HT-29 (cell line): ENCODE results near the gene IDUA. TPM values are rescaled to one million over a fixed set of nuclear protein-coding genes. Genes with fewer than 3 reads are reported as not detected.

Experiments
- DNase-seq: peaks from one replicate; pipeline ENCODE4 v3.0.0-alpha.2; 2015; ENCODE audit warnings: low spot score
- total RNA-seq: library from RNA; depleted of rRNA; stranded (reverse); fragments of >200 nt; shearing (Covaris generic); gene quantifications from 2 replicates; pipeline ENCODE4 v1.2.3, GENCODE V29; 2014

Gene IDUA
- total RNA-seq, 1 experiment from 2014 or later: 53.5 TPM

DNA sequence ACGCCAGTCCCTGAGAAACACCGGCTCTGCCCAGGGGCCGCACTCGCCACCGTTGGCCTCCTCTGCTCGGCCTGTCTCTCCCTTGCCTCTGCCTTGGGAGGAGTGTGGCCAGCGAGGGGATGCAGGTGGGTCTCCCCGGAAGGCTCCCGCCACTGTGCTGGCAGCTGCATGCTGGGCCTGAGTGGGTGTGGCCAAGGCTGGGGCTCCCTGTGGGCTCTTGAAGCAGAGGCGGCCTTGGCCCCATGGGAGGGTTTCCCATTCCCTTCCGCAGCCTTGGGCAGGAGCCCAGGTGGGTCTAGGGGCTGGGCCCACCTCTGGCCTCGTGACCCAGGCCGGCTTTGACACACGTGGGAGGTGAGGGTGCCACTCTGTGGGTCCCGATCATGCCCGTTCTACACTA lies 43.7 kb downstream of the IDUA start:
- DNase-seq: peak; percentile 23

DNA sequence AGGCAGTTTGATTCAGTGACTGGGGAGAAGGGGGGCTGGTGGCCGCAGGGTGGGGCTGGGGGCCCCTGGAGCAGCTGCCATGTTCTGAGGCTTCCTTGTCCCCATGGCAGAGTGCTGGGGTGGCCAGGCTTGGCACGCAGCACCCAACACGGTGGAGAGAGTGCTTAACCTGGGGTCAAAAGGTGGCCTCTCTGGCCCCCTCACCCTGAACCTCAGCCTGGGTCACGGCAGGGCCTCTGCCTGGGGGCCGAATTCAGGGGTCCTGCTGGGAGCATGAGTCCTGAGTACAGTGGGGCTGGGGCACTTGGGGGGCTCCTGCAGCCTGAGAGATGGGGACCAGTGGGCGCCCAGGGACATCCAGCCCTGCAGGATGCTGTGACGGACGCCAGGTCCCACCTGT lies 44.5 kb downstream of the IDUA start:
- no peak for DNase-seq

DNA sequence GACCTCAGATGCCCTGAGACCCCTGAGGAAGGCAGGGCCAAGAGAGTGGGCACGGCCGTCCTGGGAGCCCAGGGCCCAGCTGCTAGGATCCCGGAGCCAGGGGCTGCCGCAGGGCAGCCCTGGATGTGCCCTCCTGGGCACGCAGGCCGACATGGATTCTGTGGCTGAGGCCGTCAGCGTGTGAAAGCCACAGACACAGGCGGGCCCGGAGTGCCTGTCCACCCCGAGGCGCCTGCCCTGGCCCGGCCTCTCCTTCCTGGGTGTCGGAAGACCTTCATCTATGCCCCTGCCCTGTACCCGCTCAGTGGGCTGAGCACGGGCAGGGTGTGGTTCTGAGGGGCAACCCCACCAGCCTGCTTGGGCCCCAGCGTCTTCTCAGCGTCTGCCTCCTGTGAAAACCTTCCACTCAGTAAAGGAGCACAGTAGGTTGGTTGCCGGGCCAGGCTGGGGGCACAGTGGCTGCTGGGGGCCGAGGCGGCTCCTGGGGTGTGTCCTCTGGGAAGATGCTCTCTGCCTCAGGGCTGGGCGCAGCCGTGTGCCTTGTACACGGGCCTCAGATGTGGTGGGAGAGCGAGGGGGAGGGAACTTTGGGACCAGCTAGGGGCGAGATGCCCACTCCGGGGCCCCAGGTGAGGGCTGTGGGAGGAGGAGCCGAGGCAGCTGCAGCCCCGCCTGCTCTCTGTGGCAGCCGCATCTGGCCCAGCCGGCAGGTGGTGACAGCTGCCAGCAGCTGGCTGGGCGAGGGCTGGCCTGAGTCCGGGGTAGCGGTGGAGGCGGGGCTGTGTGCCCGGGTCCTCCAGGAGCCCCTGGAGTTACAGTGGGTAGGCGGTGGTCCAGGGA lies 45.3 kb downstream of the IDUA start:
- peak; percentile 42 for DNase-seq

DNA sequence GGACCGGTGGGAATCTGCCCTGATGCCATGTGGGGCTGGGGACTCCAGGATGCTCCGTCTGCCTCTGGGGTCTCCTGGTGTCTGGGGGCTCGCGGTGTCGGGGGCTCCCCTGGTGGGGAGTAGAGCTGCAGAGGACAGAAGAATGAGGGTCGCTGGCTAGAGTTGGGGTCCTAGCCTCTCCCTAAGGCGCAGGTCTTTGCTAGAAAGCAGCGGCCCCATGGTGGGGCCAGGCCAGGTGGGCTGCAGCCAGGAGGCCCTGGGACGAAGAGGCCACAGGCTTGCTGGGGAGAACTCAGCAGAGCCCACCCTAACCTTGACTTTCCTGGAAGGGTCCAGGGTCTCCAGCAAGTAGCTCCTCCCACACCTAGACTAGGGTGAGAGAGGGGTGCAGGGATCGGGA lies 46.0 kb downstream of the IDUA start:
- no peak for DNase-seq

DNA sequence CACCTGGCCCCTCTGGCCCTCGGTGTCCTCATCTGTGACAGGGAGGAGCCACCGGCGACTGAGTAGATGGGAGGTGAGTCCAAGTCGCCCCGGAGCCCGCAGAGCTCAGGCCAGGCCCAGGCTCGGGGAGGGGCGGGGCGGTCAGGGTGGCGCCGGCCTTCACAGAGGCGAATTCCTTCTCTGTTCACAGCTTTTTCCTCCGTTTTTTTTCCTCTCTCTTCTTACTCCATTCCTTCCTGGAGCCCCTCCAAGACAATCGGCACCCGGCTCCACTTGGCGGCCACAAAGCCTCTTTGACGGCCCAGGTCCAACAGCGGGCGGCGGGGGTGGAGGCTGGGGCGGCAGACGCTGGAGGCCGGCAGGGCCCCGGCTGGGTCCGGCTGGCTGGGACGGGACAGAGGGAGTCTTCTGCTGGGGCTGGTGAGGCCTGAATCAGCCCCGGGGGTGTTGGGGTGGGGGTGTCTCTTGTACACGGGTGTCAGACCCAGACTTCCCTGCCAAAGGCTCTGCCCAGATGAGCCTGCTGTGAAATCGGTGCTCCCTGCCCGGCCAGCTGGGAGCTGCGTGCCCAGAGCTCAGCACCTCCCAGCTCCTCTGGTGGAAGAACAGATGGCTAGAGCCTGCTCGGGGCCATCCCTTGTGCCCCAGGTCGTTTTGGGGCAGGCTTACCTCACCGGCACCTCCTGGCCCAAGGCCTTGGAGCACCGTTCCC lies 47.2 kb downstream of the IDUA start:
- DNase-seq: peak; percentile 49

DNA sequence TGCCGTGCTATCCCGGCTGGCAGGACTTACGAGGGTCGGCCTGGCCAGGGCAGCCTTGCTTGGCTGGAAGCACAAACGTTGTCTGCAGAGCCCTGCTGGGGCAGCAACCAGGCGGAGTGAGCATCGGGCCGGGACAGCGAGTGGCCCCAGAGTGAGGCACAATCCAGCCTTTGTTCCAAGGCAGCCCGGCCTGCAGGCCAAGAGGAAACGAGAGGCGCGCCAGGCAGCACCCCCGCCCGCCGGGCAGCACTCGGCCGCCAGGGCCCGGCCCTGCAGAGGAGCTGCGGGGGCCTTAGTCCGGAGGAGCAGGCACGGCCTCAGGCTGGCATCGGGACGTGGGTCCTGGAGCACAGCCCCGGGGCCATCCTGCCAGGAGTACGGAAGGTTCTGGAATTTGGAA lies 48.7 kb downstream of the IDUA start:
- DNase-seq: peak; percentile 66

DNA sequence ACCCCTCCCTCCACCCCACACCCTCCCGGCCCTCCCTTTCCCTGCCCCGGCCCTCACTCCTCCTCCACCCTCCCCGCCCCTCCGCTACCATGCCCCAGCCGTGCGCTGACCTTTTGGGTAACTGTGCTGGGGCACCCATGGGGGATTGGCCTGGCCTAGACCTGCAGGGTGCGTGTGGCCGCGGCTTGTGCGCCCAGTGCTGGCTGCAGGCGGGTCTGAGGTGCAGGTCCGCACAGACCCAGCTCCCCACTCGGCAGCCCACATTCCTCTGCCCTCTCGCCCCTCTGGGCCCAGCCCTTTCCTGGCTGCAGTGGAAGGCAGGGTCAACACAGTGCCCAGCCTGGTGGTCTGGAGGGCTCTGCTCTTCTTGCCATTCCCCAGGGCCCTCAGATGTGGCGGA lies 49.3 kb downstream of the IDUA start:
- no peak for DNase-seq

DNA sequence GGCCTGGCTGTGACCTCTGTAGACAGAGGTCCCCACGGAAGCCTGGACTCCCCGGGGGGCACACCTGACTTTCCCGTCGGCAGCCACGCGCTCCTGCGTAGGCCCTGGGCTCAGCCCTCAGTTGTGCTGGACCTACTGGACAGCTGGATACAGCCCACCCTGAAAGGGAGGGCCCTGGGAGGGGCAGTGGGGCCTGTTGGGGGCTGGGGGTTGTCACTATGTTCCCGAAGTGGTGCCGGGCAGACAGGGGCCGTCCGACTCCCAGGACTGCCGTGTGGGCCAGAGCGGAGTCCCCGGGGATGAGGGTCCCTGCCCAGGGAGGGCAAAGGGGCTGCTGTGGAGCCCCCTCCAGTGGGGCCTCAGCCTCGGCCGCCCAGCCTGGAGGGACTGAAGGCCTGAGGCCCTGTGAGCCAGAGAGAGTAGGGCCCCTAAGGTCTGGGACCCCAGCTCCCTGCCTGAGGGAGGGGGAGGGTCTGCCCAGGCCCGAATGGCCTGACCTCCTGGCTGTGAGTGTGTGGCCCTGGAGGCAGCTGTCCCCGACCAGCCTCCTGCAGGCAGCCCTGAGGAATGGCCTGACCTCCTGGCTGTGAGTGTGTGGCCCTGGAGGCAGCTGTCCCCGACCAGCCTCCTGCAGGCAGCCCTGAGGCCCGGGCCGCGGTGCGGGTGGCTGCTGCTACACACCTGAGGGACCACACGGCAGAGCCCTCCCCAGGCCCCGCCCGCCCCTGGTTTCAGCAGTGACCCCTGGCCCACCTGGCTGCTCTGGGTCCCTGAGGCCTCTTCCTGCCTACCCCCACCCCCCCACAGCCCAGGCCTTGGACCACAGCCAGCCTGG lies 50.3 kb downstream of the IDUA start:
- DNase-seq: no peak

DNA sequence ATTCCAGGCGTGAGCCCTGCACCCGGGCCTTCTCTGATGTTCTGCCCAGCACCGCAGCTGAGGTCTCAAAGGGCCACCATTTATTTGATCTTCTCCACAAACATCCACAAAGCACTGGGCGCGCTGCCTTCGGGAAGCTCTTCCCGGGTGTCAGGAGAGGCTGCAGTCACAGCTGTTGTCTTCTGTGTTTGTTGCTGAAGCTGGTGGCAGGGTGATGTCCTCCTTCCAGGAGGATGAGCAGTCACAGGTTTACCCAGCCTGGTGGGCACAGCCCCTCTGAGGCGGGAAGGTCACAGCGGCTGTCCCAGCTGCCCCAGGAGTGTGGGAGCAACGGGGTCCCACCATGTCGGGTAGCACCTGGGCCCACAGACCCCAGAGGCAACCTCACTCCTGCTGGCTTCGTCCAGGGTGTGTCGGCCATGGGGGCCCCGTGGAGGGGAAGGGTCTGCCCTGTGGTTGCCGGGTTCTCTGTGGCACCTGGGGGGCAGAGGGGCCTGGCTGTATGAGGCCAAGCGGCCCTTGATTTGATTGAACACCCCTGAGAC lies 52.2 kb downstream of the IDUA start:
- no peak for DNase-seq

DNA sequence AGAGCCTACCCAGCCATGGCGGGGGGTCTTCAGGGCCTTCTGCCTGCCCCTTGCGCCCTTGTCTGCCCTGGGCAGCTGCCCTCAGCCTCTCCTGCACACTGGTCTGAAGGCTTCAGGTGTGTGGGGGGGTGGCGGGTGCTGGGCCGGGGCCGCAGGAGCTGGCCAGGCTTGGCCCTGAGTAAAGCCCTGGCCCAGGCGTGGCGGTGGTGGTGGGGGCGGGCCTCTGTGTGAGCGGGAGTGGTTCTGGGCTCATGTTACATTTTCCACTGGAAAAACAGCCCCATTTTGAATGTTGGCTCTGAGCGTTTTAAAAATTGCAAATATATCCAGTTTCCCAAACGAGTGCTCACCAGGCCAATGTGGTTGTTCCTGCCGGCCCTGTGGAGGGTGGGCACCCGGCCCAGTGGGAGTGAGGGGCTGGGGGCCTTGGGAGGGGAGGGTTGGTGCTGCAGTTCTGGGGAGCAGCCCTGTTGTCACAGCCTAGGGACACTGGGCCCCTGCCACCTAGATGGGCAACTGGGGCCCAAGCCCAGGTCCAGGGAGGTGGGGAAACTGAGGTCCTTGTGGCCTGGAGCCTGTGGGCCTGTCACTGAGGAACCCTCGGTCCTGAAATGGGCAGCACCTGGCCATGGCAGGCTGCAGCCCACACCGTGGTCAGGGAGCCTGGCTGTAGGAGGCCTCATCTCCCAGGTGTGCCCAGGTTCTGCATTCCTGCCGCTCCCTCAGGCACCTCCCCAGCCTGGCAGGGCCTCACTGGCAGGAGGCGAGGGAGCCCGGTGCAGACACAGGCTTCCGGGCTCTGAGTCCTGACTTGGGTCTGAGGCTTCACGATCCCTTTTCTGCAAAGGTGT lies 52.9 kb downstream of the IDUA start:
- DNase-seq: peak; percentile 57

DNA sequence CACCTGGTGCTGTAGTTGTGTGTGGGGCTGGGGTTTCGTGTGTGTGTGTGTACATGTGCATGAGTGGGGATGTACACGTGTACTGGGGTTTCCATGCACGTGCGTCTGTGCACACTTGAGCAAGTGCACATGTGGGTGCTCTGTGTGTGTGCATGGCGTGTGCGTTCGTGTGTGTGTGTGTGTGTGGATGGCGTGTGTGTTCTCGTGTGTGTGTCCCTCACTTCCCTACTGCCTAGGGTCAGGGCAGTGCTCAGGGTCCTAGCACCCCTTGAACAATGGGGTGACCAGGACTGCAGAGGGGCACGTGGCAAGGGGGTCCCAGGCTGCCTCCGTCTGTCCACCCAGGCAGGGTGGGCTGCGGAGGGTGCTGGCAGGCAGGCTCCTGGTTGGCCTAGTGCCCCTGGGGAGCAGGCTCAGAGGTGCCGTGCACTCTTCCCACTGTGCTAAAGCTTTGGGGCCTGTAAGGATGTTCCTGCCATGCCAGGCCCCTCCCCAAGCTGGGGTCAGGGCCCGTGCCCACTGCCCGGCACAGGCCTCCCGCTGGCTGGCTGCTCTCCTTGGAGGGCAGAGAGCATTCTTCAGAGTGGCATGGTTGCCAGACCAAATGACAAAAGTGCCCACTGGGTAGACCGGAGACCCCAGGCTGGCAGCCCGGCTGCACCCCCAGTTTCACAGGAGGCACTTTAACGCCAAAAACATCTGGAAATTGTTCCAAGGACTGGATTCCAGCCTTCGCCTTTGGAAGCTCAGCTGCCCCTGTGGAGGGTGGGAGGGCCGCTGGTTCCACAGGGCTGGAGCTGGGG lies 53.7 kb downstream of the IDUA start:
- DNase-seq: no peak

DNA sequence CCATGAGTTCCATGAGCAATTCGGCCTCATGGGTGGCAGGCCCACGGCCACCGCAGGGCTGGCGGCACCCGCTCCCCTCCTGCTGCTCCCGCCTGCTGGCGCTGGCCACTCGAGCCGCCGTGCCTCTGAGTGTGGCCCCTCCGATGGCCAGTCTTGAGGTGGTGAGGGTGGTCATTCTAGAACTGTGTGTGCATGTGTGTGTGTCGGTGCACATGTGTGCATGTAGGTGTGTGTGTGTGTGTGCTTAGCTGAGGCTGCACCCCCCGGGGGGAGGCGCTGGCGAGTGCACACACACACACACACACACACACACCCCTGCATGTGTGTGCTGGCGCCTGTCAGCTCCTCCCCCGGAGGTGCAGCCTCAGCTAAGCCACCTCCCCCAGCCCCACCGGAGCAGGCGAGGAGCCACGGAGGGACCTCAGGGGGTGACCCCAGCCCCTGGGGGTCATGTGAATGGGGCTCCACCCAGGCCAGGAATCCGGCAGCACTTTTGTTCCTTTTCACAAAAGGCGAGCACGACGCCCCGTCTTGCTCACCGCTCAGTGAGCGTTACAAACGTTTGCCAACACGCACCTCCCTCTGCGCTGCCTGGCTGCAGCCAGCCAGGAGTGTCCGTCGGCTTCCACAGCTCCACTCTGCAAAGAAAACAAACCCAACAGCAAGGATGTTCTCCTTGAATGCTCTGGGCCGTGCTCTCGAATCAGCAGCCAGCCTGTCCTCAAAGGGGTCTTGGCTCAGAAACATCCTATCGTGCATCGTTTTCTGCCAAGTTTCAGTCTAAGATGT lies 54.5 kb downstream of the IDUA start:
- DNase-seq: peak; percentile 51

DNA sequence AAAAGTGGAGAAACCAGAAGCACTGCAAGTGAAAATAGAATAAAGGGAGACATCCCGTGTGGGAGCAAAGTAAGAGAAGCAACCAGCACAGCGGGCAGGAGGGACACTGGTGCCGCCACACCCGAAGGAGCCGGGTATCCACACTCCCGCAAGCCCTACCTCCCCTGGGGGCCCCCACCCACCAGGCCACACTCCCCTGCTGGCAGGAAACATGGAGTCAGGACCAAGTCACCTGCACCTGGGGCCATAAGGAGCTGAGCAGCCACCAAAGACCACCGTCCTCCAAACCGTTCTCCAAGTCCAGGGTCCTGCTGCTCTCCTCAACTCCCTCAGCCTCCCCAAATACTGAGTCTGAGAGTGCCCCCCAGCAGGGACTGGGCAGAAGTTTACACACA lies 55.1 kb downstream of the IDUA start:
- DNase-seq: no peak

DNA sequence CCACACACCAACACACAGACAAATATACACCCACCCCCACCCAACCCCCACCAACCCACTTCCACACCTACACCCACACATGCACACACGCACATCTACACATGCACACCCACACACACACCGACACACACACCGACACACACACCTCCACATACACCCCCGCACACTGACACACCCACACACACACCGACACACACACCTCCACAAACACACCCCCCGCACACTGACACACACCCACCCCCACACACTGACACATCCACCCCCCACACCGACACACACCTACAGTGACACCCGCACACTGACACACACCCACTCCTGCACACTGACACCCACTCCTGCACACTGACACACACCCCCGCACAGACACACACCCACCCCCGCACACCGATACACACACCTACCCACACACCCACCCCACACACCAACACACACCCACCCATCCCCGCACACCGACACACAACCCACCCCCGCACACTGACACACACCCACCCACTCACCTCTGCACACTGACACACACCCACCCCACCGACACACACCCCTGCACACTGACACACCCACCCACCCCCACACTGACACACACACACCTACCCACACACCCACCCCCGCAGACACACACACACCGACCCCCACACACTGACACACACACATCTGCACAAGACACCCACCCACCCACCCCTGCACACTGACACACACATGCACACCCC lies 55.7 kb downstream of the IDUA start:
- no peak for DNase-seq

DNA sequence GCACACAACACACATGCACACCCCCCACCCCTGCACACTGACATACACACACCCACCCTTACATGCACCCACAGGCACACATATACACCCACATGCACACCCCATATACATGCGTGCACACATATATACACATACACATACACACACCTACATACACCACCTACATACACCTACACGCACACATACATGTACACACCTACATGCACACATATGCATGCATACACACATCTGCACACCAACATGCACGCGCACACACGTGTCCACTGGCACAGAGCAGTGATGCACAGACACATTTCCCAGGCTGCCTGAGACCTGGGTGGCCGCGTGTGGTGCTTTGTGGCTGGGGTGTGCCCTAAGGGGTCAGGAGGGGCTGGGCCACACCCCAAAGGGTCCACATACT lies 56.3 kb downstream of the IDUA start:
- no peak for DNase-seq

DNA sequence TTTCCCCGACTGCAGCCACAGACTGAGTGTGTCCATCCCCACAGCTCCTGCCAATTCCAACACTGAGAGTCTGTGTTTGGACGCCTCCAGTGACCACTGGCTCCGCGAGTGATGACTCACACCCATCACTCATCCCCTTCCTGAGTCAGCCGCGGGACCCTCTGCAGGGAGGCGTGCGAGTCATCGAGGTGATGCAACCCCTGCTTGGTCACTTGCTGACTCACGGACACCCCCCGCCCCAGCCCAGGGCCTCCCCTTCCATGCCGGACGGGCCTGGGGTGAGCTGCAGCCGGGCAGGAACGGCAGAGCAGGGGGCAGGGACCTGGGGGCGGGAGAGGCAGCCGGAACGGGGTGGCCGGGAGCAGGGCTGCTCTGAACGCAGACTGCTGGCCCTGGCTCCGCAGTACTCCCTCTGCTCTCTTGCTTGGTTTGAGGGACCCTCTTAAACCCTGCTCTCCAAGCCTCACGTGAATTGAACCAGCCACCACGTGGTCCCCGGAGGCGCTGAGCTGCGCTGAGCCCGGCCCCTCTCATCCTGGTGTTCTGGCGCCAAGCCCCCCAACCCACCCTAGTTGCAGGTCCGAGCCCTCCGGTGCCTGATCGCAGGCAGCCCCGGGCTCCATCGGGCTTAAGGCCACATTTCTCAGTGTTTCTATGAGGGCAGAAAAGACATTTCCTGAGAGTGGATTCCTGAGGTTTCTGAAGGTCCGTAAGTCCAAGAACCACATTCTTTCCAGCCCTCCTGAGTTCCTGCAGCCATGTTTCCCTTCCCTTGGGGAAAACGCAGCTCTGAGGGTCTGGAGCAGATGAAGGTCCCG lies 57.0 kb downstream of the IDUA start:
- DNase-seq: peak; percentile 78

DNA sequence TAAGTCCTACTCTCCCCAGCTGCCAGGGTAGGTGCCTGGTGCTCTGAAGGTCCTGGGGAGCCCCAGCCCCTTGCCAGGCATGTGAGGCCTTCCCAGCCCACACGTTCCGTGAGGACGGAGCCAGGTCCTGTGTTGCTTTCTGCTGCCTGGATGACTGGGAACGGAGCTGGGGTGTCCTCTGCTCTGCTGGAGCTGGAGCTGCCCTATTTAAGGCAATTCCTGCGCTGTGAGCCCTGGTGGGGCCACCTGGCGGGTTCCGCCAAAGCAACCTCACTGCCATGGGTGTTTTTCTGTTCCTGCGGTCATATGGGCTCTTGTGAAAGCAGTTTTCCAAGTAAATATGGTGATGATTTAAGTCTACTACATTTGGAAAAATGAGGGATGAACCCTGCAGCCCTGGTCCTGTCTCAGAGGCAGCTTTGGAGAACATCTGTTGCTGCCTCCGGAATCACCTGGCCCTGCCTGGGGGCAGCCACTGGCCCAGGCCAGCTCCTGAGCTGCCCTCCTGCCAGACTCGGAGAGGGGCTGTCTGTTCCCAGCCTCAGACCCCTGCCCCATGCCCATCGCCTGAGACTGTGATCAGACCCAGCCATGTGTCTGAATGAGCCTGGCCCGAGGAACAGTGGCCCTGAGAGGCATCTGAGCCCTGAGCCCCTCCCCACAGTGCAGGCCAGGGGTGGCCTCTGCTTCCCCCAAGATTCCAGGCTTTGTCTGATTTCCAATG lies 57.8 kb downstream of the IDUA start:
- no peak for DNase-seq
